CD4-positive, alpha-beta T cell treated with Interleukin-15 for 1 hour (primary cell): Measurements from ENCODE around the gene ZSWIM1.

Experiments
- DNase-seq: peaks from one replicate; pipeline ENCODE4 v3.0.0-alpha.2; 2020

ZSWIM1 gene

GRCh38 chr20:45880988-45881788, at the start of gene ZSWIM1:
Gene ZSWIM1 (plus strand): TSS chr20:45881227. CDS start chr20:45882593, 1,366 bp downstream.
- peak; percentile 98 for DNase-seq

DNA sequence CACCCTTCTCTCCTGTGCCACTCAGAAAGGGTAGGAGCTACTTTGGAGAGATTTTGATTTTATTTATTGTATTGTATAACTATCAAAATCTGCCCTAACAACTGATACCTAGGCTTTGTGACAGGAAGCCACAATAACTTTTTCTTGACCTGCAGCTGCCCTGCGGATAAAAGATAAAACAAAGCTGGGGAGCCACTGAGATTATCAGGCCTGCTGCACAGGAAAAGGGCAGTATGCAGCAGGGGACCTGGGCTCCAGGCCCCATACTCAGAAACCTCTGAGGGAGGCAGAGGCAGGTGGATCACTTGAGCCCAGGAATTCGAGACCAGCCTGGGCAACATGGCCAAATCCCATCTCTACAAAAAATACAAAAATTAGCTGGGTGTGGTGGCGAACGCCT, 48.4 kb upstream of the ZSWIM1 start:
- DNase-seq, result no peak

DNA sequence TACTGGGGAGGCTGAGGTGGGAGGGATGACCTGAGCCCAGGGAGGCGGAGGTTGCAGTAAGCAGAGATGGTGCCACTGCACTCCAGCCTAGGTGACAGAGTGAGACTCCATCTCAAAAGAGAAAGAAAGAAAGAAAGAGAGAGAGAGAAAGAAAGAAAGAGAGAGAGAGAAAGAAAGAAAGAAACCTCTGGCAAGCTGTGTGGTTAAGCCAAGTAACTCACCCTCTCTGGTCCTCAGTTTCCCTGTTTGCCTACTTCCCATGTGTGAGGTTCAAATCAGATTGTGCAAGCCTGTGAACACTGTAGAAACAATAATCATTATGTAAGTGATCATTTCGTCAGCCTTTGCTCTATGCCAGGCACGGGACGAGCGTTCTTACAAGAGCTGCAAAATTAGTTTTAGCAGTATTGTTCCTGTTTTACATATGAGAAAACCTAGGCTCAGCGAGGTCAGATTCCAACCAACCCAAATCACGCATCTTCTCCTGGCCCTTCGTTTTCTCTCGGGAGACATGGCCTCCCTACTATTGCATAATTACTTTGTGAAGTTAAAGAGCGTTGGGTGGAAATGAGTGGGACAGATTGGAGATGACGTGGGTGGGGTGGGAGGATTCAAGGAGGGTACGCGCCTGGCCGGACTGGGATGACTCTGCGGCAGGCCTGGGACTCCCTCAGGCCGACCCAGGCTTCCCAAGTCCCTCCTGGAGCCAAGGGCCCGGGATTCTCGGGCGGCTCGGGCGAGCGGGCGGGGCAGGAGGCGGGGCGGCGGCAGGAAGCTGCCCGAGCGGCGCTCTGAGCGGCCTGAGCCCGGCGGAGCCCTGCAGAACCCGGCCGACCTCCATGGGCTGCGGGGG, 47.8 kb upstream of the ZSWIM1 start, which contains the start of gene SNX21:
SNX21 (plus strand) TSS at position 770 of the 853 bp plus-strand sequence. CDS start 121 bp downstream, outside the sequence.
- peak; percentile 28 for DNase-seq

DNA sequence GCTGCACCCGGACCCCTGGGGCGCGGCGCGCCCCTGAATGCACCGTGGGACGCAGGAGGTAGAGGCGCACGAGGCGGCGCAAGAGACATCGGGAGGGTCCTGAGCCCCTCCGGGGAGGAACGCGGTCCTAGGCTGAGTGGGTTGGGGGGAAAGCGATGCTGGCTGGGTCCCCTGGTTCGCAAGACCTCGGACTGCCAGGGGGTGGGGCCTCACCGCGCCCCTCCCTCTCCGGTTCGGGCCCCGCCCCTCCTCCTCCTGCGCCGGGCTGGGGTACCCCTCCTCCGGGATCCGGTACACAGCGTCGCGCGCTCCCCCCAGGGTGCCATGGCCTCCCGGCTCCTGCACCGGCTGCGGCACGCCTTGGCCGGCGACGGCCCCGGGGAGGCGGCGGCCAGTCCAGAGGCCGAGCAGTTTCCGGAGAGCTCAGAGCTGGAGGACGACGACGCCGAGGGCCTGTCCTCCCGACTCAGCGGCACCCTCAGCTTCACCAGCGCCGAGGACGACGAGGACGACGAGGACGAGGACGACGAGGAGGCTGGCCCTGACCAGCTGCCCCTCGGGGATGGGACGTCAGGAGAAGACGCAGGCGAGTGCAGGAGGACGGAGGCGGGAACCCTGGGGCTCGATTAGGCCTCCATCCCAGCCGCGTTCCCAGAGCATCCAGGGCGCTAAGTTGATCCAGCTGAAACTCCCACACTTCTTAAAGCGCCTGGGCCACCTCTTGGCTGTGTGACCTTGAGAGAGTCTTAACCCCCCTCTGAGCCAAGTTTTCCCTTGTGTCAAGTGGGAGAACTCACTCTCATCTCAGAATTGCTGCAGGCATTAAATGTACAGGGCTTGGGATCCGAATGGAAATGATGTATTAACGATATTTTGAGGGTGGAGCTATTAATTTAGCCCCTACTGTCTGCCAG, 46.9 kb upstream of the ZSWIM1 start:
- DNase-seq, result peak; percentile 56

DNA sequence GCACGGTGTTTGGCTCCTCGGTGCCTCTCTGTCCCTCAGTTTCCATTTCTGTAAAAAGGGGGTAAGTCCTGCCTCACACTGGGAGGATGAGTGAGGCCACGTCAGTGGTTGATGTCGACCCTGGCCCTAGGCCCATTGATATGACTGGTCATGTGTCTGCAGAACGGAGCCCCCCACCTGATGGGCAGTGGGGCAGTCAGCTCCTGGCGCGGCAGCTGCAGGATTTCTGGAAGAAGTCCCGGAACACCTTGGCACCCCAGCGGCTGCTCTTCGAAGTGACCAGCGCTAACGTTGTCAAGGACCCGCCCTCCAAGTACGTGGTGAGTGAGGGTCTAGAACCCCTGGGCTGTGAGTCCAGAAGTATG, 46.2 kb upstream of the ZSWIM1 start:
- no peak for DNase-seq

GRCh38 chr20:45835329-45835765, 45.7 kb upstream of the ZSWIM1 start:
- no peak for DNase-seq

- no peak for DNase-seq
Measured at GRCh38 chr20:45835825-45836224, 45.2 kb upstream of the ZSWIM1 start.

- no peak for DNase-seq
Measured at GRCh38 chr20:45836841-45837240, 44.2 kb upstream of the ZSWIM1 start.

DNA sequence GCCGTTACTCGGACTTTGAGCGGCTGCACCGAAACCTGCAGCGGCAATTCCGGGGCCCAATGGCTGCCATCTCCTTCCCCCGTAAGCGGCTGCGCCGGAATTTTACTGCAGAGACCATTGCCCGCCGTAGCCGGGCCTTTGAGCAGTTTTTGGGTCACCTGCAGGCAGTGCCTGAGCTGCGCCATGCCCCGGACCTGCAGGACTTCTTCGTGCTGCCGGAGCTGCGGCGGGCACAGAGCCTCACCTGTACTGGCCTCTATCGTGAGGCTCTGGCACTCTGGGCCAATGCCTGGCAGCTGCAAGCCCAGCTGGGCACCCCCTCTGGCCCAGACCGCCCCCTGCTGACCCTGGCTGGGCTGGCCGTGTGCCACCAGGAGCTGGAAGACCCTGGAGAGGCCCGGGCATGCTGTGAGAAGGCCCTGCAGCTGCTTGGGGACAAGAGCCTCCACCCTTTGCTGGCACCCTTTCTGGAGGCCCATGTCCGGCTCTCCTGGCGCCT, 40.3 kb upstream of the ZSWIM1 start:
- DNase-seq, result no peak

- DNase-seq, result no peak
Measured at GRCh38 chr20:45841407-45842129, 39.5 kb upstream of the ZSWIM1 start.

DNA sequence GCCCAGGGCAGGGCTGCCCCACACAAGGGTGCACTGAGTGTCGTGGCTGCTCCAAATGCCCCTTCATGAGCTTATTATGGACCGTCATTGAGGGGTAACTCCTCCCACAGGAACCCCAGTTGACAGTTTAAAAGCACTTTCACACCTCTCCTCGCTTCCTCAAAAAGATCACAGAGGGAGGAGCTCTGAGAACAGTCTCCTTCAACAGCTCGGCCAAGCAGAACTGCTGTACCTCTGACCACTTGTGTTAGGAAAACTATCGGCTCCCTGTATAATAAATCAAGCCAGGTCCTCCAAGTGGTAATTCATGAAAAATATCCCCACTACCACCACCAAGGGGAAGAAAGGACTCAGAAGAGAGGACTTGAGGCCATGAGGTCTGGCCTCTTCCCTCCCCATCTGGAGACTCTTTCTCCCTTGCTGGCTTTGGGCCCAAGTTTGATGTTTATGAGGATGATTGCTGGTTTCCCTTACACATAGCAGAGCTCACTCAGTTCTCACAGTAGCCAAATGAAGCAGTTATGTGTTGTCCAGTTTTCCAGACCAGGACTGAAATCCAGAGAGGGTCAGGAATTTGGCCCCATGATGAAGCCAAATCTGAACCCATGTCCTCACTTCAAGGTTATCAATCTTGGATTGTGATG, 38.7 kb upstream of the ZSWIM1 start:
- DNase-seq, result no peak

GRCh38 chr20:45843506-45843905, 37.5 kb upstream of the ZSWIM1 start:
- DNase-seq, result no peak

DNA sequence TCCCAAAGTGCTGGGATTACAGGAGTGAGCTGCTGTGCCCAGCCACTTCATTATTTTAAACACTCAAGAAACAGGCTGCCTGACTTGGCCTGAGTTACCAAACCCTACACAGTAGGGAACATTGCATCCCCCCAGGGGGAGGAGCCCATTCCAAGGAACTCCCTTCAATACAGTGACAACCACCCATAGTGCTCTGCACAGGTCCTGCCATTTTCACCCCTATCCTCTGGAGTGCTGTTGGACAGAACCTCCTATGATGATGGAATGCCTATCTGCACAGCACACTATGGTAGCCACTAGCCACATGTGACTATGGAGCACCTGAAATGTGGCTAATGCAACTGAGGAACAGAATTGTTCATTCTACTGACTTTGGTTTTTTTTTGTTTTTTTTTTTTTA, 35.6 kb upstream of the ZSWIM1 start:
- DNase-seq, result no peak

GRCh38 chr20:45848421-45848820, 32.6 kb upstream of the ZSWIM1 start:
- DNase-seq, result no peak

- DNase-seq, result no peak
Measured at GRCh38 chr20:45848969-45849582, 32.0 kb upstream of the ZSWIM1 start.

GRCh38 chr20:45850238-45850637, 30.8 kb upstream of the ZSWIM1 start:
- DNase-seq, result no peak

DNA sequence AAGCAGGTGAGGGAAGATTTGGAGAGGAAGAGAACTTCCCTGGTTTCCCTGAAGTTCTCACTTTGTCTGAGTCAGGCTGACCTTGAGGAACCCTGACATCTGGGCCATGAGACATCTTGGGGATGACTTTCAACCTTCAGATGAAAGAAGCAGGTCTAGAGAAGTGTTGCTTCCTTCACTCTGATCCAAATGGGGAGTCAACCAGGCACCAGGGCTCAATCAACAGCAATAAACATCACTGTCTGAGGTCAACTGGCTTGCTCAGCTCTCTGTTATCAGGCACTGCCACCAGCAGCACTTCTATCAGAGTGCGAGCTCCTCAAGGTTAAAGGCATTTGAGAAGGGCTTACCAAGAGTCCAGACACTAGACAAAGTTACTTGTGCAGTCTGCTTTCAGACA, 30.1 kb upstream of the ZSWIM1 start:
- no peak for DNase-seq

DNA sequence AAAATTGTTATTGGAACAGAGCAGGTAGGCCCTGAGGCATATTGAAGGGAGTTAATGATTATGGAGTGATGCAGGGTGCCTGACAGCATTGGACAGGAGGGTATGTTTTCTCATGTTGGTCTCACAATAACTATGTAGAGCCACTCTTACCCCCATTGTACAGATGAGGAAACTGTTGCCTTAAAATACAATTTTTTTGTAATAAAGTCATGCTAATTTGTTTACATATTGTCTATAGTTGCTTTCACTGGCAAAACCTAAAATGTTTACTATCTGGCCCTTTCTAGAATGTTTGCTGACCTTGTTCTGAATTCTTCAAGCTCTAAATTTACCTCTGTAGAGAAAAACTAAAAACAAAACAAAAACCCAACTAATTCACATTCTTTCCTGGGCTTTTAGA, 29.5 kb upstream of the ZSWIM1 start:
- DNase-seq, result no peak

DNA sequence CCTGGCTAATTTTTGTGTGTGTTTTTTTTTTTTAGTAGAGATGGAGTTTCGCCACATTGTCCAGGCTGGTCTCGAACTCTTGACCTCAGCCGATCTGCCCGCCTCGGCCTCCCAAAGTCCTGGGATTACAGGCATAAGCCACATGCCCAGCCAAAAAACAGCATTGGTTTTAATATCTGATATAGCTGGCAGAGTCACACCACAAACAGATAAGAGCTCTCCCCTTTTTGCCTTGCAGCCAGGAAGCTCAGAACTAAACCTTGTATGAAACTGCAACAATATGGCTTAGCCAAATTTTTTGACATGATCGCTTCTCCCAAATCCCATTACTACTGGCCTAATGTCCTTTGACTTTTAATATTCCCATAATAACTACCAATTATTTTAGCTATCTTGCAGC, 28.7 kb upstream of the ZSWIM1 start:
- DNase-seq, result no peak

GRCh38 chr20:45853484-45853883, 27.5 kb upstream of the ZSWIM1 start:
- no peak for DNase-seq
